Endothelial cell of umbilical vein (primary cell): ENCODE data around the gene ZNF839. TPM values are rescaled to one million over a fixed set of nuclear protein-coding genes. Genes with fewer than 3 reads are reported as not detected.

ENCODE experiments used
- BruUV-seq: library from RNA; stranded (reverse); fragments of 400-500 nt; replicated peaks from 2 replicates; lab custom pipeline; 2021; lab: Mats Ljungman, UMichigan
- CTCF ChIA-PET: fragments of 300-600, 350-600 bp; sonication (Branson Sonifier 250); formaldehyde crosslinking; loops from one replicate; lab custom pipeline; 2021; ENCODE audit warnings: antibody characterized with exemption, inconsistent platforms; lab: Charles Lee
- POLR2A ChIA-PET: fragments of 300-600, 350-600 bp; sonication (Branson Sonifier 250); formaldehyde crosslinking; loops from one replicate; lab custom pipeline; 2021; ENCODE audit warnings: antibody characterized with exemption, inconsistent platforms; lab: Charles Lee
- DNase-seq: peaks from one replicate; pipeline ENCODE4 v3.0.0-alpha.2; 2011; ENCODE audit warnings: low read depth, low spot score
- FAIRE-seq: peaks from 2 replicates; lab custom pipeline; 2011; peaks lifted over from hg19 to GRCh38; lab: Jason Lieb, UNC
- H2AFZ ChIP-seq: 2 replicates; pipeline ENCODE4 v1.6.0; 2012; ENCODE audit warnings: low read depth, low read length, control low read depth, inconsistent platforms
- H3K27ac ChIP-seq: 2 replicates; pipeline ENCODE4 v1.5.1; 2011; ENCODE audit warnings: low read depth, mild to moderate bottlenecking, control low read depth, low read length, moderate library complexity; ENCODE audit not compliant: insufficient read depth
- H3K27me3 ChIP-seq, 2 experiments: 2 replicates each; pipeline versions ENCODE4 v1.6.0 to v1.6.1; 2011; ENCODE audit warnings: low read length in 2 of 2, mixed read lengths in 1 of 2; ENCODE audit not compliant: control insufficient read depth in 2 of 2, insufficient read depth in 2 of 2
- H3K36me3 ChIP-seq, 2 experiments: 2 replicates in 1 of 2; 3 replicates in 1 of 2; pipeline ENCODE4 v1.5.1; 2011; ENCODE audit warnings: low read length in 2 of 2, mild to moderate bottlenecking in 1 of 2, moderate library complexity in 1 of 2; ENCODE audit not compliant: control insufficient read depth in 2 of 2, insufficient read depth in 2 of 2; ENCODE audit errors: extremely low read depth in 1 of 2
- H3K4me1 ChIP-seq: 3 replicates; pipeline ENCODE4 v1.5.1; 2011; ENCODE audit warnings: mild to moderate bottlenecking, low read length; ENCODE audit not compliant: control insufficient read depth, insufficient read depth; ENCODE audit errors: extremely low read depth
- H3K4me2 ChIP-seq: 2 replicates; pipeline ENCODE4 v1.6.1; 2011; ENCODE audit warnings: low read length, control low read depth, mixed read lengths; ENCODE audit not compliant: insufficient read depth
- H3K4me3 ChIP-seq, 3 experiments: fragments of 200-600 bp in 1 of 3; sonication (generic), shearing (Covaris generic) in 1 of 3; replicated peaks in 1 of 3; 2 replicates each; pipeline ENCODE4 v1.5.1; 2011 to 2016; ENCODE audit warnings: control low read depth in 3 of 3, low read length in 3 of 3, mild to moderate bottlenecking in 2 of 3, inconsistent platforms in 1 of 3, low read depth in 1 of 3, moderate library complexity in 1 of 3; ENCODE audit not compliant: insufficient read depth in 1 of 3
- H3K79me2 ChIP-seq: 2 replicates; pipeline ENCODE4 v1.6.0; 2012; ENCODE audit warnings: low read length, inconsistent platforms; ENCODE audit not compliant: control insufficient read depth, insufficient read depth
- H3K9ac ChIP-seq: replicated peaks from 2 replicates; pipeline ENCODE3; 2011; ENCODE audit warnings: low read length, control low read depth; ENCODE audit not compliant: insufficient read depth; ENCODE audit errors: extremely low read depth
- H3K9me1 ChIP-seq: replicated peaks from 3 replicates; pipeline ENCODE4 v1.6.0; 2011; ENCODE audit warnings: mild to moderate bottlenecking, low read length; ENCODE audit not compliant: control insufficient read depth, insufficient read depth; ENCODE audit errors: extremely low read depth
- H3K9me3 ChIP-seq: replicated peaks from 2 replicates; pipeline ENCODE4 v1.5.1; 2012; ENCODE audit warnings: low read length, inconsistent platforms; ENCODE audit not compliant: control insufficient read depth, insufficient read depth
- H4K20me1 ChIP-seq: replicated peaks from 2 replicates; pipeline ENCODE3; 2011; ENCODE audit warnings: mild to moderate bottlenecking, low read length; ENCODE audit not compliant: control insufficient read depth, insufficient read depth; ENCODE audit errors: extremely low read depth
- CTCF ChIP-seq, 2 donors: IDR thresholded peaks; 1 replicate in 1 of 2; 2 replicates in 1 of 2; pipeline ENCODE4 v1.5.1; 2011; ENCODE audit warnings: low read length in 2 of 2, mild to moderate bottlenecking in 2 of 2, moderate library complexity in 2 of 2, control low read depth in 1 of 2, inconsistent platforms in 1 of 2, low read depth in 1 of 2; ENCODE audit not compliant: insufficient read depth in 1 of 2; ENCODE audit errors: extremely low read depth in 1 of 2
- EZH2 ChIP-seq: IDR thresholded peaks from 2 replicates; pipeline ENCODE4 v1.6.1; 2012; ENCODE audit warnings: borderline replicate concordance, low read depth, mild to moderate bottlenecking, moderate library complexity, low read length, inconsistent platforms; ENCODE audit not compliant: severe bottlenecking
- FOS ChIP-seq: IDR thresholded peaks from 2 replicates; pipeline ENCODE4 v1.6.1; 2011; ENCODE audit warnings: mild to moderate bottlenecking, low read length, moderate library complexity, borderline replicate concordance; ENCODE audit not compliant: insufficient read depth
- GATA2 ChIP-seq: IDR thresholded peaks from 2 replicates; pipeline ENCODE4 v1.7.0; 2011; ENCODE audit warnings: low read depth, mild to moderate bottlenecking, moderate library complexity, mixed read lengths, low read length; ENCODE audit not compliant: insufficient read length, insufficient read depth
- JUN ChIP-seq: IDR thresholded peaks from 2 replicates; pipeline ENCODE4 v1.6.1; 2011; ENCODE audit warnings: borderline replicate concordance, low read depth; ENCODE audit not compliant: insufficient read length, insufficient read depth
- MAX ChIP-seq: IDR thresholded peaks from 2 replicates; pipeline ENCODE4 v1.6.1; 2011; ENCODE audit not compliant: insufficient read depth, insufficient read length
- MYC ChIP-seq: IDR thresholded peaks from one replicate; pipeline ENCODE4 v1.6.1; 2011; ENCODE audit warnings: mild to moderate bottlenecking, low read depth, low read length
- POLR2A ChIP-seq: IDR thresholded peaks from 2 replicates; pipeline ENCODE4 v1.6.1; 2012; ENCODE audit warnings: low read depth, mild to moderate bottlenecking, control low read depth, low read length
- POLR2AphosphoS5 ChIP-seq: IDR thresholded peaks from 2 replicates; pipeline ENCODE4 v1.6.1; 2012; ENCODE audit warnings: low read depth, mild to moderate bottlenecking, control low read depth, low read length, moderate library complexity; ENCODE audit not compliant: insufficient read depth
- dilution Hi-C: fragments of 300-500 bp; cut with MboI; formaldehyde crosslinking; loops from one replicate; pipeline ENCODE4 v1.15.0; 2019; ENCODE audit warnings: low sequenced_read_pairs; ENCODE audit not compliant: extremely low pct_ligation_motif_present
- intact Hi-C: fragments of 100-400 bp; cut with micrococcal nuclease; formaldehyde crosslinking; loops from one replicate; pipeline ENCODE4 v1.10.0; 2022
- polyA plus RNA-seq, 4 experiments: library from polyadenylated mRNA; depleted of rRNA in 3 of 4; stranded (reverse) in 3 of 4; unstranded in 1 of 4; fragments of >200 nt; gene quantifications; 2 replicates each; pipeline versions ENCODE4 v1.2.1 to v1.2.3, GENCODE V29; 2011 to 2012; ENCODE audit warnings: missing spikeins in 1 of 4
- total RNA-seq: library from RNA; stranded (reverse); gene quantifications from 2 replicates; pipeline ENCODE4 v1.2.3, GENCODE V29; 2021

The ZNF839 gene
- total and polyA plus RNA-seq, 2 donors (not counting 3 experiments of a cell fraction or from before 2014, with no cell fraction given): 9.8 to 12.5 TPM

- no TSS peak for BruUV-seq
- DNase-seq (no peak), FAIRE-seq (no peak)
- Histone ChIP-seq H3K36me3 (no peaks in the 10 kb centered on the region), H3K79me2 (no peaks in the 10 kb centered on the region), H2AFZ (no peak overlapping the region), H3K4me1 (no peaks in the 10 kb centered on the region), H3K9ac (no peak overlapping the region), H4K20me1 (no peaks in the 10 kb centered on the region), H3K4me3 (no peak overlapping the region), H3K27ac (no peak overlapping the region), H3K9me3 (no peaks in the 10 kb centered on the region), H3K4me2 (no peak overlapping the region), H3K9me1 (no peaks in the 10 kb centered on the region), H3K27me3 (no peaks in the 10 kb centered on the region)
- no peak for TF ChIP-seq GATA2
- CTCF ChIA-PET: no interaction called here
- POLR2A ChIA-PET: no interaction called here
- intact Hi-C loops: no loop called here
- dilution Hi-C loops: no loop called here
Observed at GRCh38 chr14:102280376-102280962, 39.1 kb upstream of the ZNF839 start.

- no peaks in the 10 kb centered on the region for H3K9me3 ChIP-seq
- H3K36me3 ChIP-seq: no peaks in the 10 kb centered on the region
- no peak overlapping the region for H3K4me2 ChIP-seq
- no peaks in the 10 kb centered on the region for H3K27me3 ChIP-seq
- ChIA-PET CTCF (interaction anchor here (0.8 to 1.1 kb wide), 2 partner anchors 9 to 31 kb away, joined by 3 to 6 read pairs; no protein-coding TSS in a partner anchor), POLR2A (interaction anchor here (0.6 kb wide), 1 partner anchor 15 kb away, joined by 4 read pairs; no protein-coding TSS in a partner anchor)
- no peak overlapping the region for H3K9ac ChIP-seq
- no peaks in the 10 kb centered on the region for H3K79me2 ChIP-seq
- TF ChIP-seq POLR2AphosphoS5: no peak
- TF ChIP-seq CTCF (IDR thresholded peaks at IDR 0.05; ENCODE audit: extremely low read depth in 1 of 2, insufficient read depth in 1 of 2, low read depth in 1 of 2, low read length in 2 of 2): no peak
- TF ChIP-seq FOS: no peak
- no peak for TF ChIP-seq GATA2
- no peak for TF ChIP-seq POLR2A
- no peak for TF ChIP-seq MYC
- TF ChIP-seq JUN: no peak
- TF ChIP-seq MAX: no peak
- TF ChIP-seq EZH2: no peak
- no peak for DNase-seq
- no peak for FAIRE-seq
- H3K9me1 ChIP-seq: no peaks in the 10 kb centered on the region
- H4K20me1 ChIP-seq: no peaks in the 10 kb centered on the region
- no peak overlapping the region for H3K4me3 ChIP-seq
- intact Hi-C loops (no loop called here), dilution Hi-C loops (no loop called here)
- BruUV-seq: no TSS peak
- H3K4me1 ChIP-seq: no peaks in the 10 kb centered on the region
- no peak overlapping the region for H2AFZ ChIP-seq
- H3K27ac ChIP-seq: no peak overlapping the region
Observed at GRCh38 chr14:102282751-102283465, 36.6 kb upstream of the ZNF839 start.
